ENCODE data around the gene RAB3C.

DNA sequence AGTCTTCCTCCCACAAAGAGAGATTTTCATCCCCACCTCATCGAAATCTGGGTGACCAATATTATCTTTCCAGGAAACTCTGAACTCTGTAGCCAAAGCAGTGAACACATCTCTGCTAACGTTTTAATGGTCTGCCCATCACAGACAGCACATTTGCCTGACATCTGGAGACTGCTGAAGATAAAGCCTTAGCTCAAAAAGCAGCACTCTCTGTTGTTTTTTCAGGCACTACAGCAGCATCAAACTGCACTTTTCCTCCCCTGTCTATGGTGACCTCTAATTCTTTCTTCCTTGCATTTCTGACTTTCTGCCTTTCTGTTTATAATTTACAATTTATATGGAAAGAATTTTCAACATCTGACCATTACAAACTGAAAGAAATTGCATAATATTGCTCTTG is 66.8 kb downstream of the RAB3C start:
- no peak for TF ChIP-seq POLR2A (IDR thresholded peaks at IDR 0.05)
- TF ChIP-seq, protein P1, sequence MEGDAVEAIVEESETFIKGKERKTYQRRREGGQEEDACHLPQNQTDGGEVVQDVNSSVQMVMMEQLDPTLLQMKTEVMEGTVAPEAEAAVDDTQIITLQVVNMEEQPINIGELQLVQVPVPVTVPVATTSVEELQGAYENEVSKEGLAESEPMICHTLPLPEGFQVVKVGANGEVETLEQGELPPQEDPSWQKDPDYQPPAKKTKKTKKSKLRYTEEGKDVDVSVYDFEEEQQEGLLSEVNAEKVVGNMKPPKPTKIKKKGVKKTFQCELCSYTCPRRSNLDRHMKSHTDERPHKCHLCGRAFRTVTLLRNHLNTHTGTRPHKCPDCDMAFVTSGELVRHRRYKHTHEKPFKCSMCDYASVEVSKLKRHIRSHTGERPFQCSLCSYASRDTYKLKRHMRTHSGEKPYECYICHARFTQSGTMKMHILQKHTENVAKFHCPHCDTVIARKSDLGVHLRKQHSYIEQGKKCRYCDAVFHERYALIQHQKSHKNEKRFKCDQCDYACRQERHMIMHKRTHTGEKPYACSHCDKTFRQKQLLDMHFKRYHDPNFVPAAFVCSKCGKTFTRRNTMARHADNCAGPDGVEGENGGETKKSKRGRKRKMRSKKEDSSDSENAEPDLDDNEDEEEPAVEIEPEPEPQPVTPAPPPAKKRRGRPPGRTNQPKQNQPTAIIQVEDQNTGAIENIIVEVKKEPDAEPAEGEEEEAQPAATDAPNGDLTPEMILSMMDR (IDR thresholded peaks at IDR 0.05): no peak
